RWPE1 (cell line): ENCODE measurements around the gene NMRK1.
A peak's percentile ranks its signal among the peaks of the same experiment; 100 is the strongest.

ENCODE experiments used
- CTCF ChIA-PET: fragments of 350-600 bp; sonication (Branson Sonifier 250); formaldehyde crosslinking; extraction: SDS; loops from one replicate; lab custom pipeline; 2021; lab: Yijun Ruan, JAX
- POLR2A ChIA-PET: fragments of 400-600 bp; formaldehyde crosslinking; extraction: SDS; loops from one replicate; lab custom pipeline; 2020; ENCODE audit warnings: antibody characterized with exemption; ENCODE audit not compliant: low non-redundant PET; lab: Yijun Ruan, JAX
- DNase-seq: peaks from one replicate; pipeline ENCODE4 v3.0.0; 2012; ENCODE audit warnings: low spot score
- H3K27ac ChIP-seq: fragments of 450-650 bp; 2 replicates; pipeline ENCODE4 v1.5.1; 2017
- TF ChIP-seq, protein P1 (sequence below): fragments of 450-650 bp; conservative IDR thresholded peaks from 2 replicates; pipeline ENCODE4 v1.5.1; 2017; ENCODE audit warnings: low read depth, mild to moderate bottlenecking

The NMRK1 gene

DNA sequence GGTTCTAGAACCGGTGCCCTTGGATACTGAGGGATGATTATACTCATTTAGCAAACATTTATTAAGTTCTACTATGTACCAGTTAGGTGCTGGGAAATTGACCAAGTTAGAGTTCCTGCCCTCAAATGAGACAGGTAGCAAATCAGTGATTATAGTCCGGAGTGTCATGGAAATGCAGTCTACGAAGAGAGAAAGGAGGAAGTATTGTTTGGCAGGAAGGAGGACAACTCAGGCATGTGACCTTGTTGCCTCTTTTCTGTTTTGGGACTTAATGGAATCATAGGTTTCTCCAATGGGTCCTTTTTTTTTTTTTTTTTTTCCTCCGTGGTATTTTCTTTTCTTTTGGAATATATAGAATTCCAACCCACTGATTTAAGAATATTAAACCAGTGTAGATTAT lies 28.4 kb upstream of the NMRK1 start:
- H3K27ac ChIP-seq, result no peak overlapping the region
- no peak for DNase-seq
- TF ChIP-seq, protein P1, sequence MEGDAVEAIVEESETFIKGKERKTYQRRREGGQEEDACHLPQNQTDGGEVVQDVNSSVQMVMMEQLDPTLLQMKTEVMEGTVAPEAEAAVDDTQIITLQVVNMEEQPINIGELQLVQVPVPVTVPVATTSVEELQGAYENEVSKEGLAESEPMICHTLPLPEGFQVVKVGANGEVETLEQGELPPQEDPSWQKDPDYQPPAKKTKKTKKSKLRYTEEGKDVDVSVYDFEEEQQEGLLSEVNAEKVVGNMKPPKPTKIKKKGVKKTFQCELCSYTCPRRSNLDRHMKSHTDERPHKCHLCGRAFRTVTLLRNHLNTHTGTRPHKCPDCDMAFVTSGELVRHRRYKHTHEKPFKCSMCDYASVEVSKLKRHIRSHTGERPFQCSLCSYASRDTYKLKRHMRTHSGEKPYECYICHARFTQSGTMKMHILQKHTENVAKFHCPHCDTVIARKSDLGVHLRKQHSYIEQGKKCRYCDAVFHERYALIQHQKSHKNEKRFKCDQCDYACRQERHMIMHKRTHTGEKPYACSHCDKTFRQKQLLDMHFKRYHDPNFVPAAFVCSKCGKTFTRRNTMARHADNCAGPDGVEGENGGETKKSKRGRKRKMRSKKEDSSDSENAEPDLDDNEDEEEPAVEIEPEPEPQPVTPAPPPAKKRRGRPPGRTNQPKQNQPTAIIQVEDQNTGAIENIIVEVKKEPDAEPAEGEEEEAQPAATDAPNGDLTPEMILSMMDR, result no peak
- POLR2A ChIA-PET, result no interaction called here
- CTCF ChIA-PET, result no interaction called here

DNA sequence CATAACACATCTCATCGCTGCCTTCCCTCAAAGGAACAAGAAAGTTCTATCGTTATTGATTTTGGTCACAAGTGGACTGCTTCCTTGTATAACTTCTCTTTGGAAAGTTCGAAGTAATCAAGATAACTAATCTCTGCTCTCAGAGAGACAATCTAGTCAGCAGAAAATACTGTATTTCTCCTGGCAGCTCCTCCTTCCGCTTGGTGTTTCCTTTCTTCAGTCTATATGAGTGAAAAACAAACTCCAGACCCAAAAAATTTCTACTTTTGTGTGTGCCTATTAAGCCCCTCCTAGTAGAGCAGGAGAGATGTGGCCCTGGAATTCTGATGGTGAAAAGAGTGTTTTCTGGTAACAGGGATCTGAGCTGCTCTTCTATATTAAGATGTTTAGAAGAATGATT lies 24.8 kb upstream of the NMRK1 start:
- POLR2A ChIA-PET, result no interaction called here
- DNase-seq, result no peak
- TF ChIP-seq, protein P1, result no peak
- CTCF ChIA-PET, result no interaction called here
- no peak overlapping the region for H3K27ac ChIP-seq

DNA sequence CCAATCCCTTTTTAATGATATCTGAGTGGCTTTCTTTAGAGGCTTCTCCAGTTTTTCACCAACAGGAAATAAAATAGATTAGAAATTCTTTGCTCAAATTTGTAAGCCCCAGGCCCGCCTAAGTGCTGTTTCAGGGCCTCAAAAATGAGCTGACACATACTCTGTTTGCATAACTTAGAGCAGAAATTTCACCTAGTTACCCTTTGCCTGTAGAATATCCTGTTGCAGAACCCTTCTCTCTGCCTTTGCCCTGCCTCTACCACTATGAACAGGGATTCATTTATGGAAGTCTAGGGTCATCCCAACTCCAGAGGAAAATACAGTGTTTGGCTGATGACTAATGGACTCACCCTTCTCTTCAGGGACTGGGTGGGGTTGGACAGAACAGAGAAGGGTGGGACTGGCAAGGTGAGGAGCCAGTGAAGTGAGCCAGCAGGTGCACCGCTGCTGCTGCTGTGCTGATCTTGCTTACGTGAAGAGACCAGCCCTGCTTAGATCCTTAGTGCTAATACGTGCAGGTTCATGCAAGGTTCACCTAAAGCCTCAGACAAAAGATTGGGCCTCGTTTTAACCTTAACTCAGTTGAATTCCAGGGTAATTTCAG lies 23.2 kb upstream of the NMRK1 start:
- peak; percentile 92 for DNase-seq
- ChIA-PET CTCF (no interaction called here), POLR2A (interaction anchor here (0.6 kb wide), 1 partner anchor 12 kb away, joined by 6 read pairs; no protein-coding TSS in a partner anchor)
- no peak overlapping the region for H3K27ac ChIP-seq
- TF ChIP-seq, protein P1, result no peak

DNA sequence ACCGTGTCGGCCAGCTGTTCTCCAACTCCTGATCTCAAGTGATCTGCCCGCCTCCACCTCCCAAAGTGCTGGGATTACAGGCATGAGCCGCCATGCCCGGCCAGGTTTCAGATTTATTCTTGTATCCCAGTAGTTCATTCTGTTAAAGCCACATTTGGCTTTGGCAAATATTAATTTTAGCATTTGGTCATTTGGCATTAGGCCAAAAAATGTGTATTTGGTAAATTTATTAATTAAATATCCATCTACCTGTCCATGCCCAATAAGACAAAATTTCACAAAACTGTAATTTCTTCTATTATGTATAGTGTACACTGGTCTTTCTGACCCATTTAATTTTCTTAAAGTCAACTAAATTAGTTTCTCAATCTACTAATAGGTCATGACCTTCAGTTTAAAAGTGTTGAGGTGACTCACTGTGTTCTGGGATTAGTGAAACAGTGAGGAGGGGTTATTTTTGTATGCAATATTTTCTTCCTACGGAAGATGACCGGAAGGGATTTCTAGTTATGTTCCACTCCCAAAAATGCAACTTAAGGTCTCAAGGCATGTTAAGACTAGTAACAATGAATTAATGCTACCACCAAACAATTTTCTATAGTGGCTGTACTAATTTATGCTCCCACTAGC lies 21.4 kb upstream of the NMRK1 start:
- DNase-seq, result peak; percentile 71
- no peak overlapping the region for H3K27ac ChIP-seq
- ChIA-PET POLR2A (no interaction called here), CTCF (interaction anchor here (0.6 to 0.9 kb wide), 2 partner anchors 12 to 23 kb away, joined by 3 to 4 read pairs; no protein-coding TSS in a partner anchor)
- TF ChIP-seq, protein P1, result no peak

DNA sequence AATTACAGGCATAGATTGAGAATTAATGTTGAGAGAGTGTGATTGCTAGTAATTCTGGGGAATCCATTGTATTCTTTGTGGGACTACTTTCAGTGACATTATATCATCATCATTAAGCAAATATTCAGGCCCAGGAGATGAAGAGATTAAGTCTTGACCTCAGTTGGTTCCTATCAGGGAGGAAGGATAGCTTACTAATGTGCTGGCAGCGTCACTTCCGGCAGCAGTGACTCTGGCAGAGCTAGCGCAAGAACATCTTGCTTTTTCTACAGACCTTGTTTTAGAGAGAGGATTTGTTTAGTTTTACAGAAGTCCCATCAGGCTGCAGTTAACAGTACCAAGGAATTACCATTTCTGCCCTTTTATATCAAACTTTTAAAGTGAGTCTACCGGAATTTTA lies 20.6 kb upstream of the NMRK1 start:
- CTCF ChIA-PET, result interaction anchor here (0.6 to 0.9 kb wide), 2 partner anchors 13 to 22 kb away, joined by 3 to 4 read pairs; no protein-coding TSS in a partner anchor
- POLR2A ChIA-PET, result no interaction called here
- H3K27ac ChIP-seq, result no peak overlapping the region
- TF ChIP-seq, protein P1, result no peak
- DNase-seq, result no peak

DNA sequence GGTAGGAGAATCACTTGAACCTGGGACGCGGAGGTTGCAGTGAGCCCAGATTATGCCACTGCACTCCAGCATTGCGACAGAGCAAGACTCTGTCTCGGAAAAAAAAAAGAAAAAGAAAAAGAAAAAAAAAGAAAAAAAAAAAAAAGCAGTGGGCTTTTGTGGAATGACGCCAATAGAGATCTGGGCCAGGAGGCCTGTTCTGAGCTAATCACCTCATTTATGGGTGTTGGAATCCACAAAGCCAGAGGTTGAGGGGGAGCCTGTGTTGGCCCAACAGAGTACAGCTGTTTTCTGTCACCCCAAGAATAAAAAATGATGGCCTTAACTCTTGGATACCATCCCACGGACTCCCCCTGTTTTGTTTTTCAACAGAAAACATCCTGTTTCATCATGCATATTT lies 18.9 kb upstream of the NMRK1 start:
- POLR2A ChIA-PET, result no interaction called here
- TF ChIP-seq, protein P1, result no peak
- CTCF ChIA-PET, result interaction anchor here (0.6 to 1.1 kb wide), 3 partner anchors 13 to 43 kb away, joined by 3 read pairs; partner anchors contain the start of genes NMRK1 and OSTF1
- H3K27ac ChIP-seq, result no peak overlapping the region
- DNase-seq, result no peak
